IMR-90 (cell line): ENCODE results near the gene ZNF124. TPM values are rescaled to one million over a fixed set of nuclear protein-coding genes. Genes with fewer than 3 reads are reported as not detected.

ENCODE experiments used
- ATAC-seq: fragments of 200-7000 bp; cut with Tn5 transposase; 2 replicates; pipeline ENCODE4 v1.9.1; 2020; ENCODE audit warnings: low read depth, mild to moderate bottlenecking, moderate library complexity
- BruUV-seq: library from RNA; stranded (reverse); fragments of 400-500 nt; replicated peaks from 2 replicates; lab custom pipeline; 2021; lab: Mats Ljungman, UMichigan
- CTCF ChIA-PET: fragments of 300-600 bp; formaldehyde crosslinking; extraction: SDS; loops from one replicate; lab custom pipeline; 2021; ENCODE audit warnings: antibody characterized with exemption; lab: Yijun Ruan, JAX
- POLR2A ChIA-PET: fragments of 300-600 bp; sonication (Branson Sonifier 250); formaldehyde crosslinking; loops from one replicate; lab custom pipeline; 2022; ENCODE audit warnings: antibody characterized with exemption; ENCODE audit not compliant: unreplicated experiment; lab: Charles Lee
- DNase-seq: peaks from one replicate; pipeline ENCODE4 v3.0.0; 2013
- H2AFZ ChIP-seq: replicated peaks from 2 replicates; pipeline ENCODE3; 2013; ENCODE audit warnings: low read length, mild to moderate bottlenecking; ENCODE audit not compliant: poor library complexity
- H2AK5ac ChIP-seq: 2 replicates; pipeline ENCODE4 v1.6.1; 2013; ENCODE audit warnings: low read depth, low read length, inconsistent platforms
- H2AK9ac ChIP-seq: replicated peaks from 2 replicates; pipeline ENCODE3; 2013; ENCODE audit warnings: mild to moderate bottlenecking, low read depth, low read length, moderate library complexity; ENCODE audit not compliant: poor library complexity
- H2BK120ac ChIP-seq: 2 replicates; pipeline ENCODE4 v1.6.1; 2013; ENCODE audit warnings: low read depth, low read length, inconsistent platforms
- H2BK15ac ChIP-seq: 3 replicates; pipeline ENCODE4 v1.6.1; 2013; ENCODE audit warnings: low read depth, low read length, inconsistent platforms
- H2BK20ac ChIP-seq: 2 replicates; pipeline ENCODE4 v1.6.1; 2013; ENCODE audit warnings: low read depth, mild to moderate bottlenecking, inconsistent platforms, low read length, moderate library complexity
- H2BK5ac ChIP-seq: 2 replicates; pipeline ENCODE4 v1.6.1; 2013; ENCODE audit warnings: mild to moderate bottlenecking, low read depth, low read length, inconsistent platforms; ENCODE audit not compliant: poor library complexity, severe bottlenecking
- H3K14ac ChIP-seq: replicated peaks from 2 replicates; pipeline ENCODE4 v1.6.1; 2013; ENCODE audit warnings: low read depth, low read length, inconsistent platforms
- H3K18ac ChIP-seq: 2 replicates; pipeline ENCODE4 v1.6.1; 2013; ENCODE audit warnings: low read depth, low read length, control low read depth
- H3K23ac ChIP-seq: 2 replicates; pipeline ENCODE4 v1.6.1; 2013; ENCODE audit warnings: low read depth, low read length, inconsistent platforms
- H3K27ac ChIP-seq: 2 replicates; pipeline ENCODE4 v1.5.1; 2013; ENCODE audit warnings: mild to moderate bottlenecking, control low read depth, low read length; ENCODE audit not compliant: insufficient read depth
- H3K27me3 ChIP-seq: 2 replicates; pipeline ENCODE4 v1.6.1; 2013; ENCODE audit warnings: low read length; ENCODE audit not compliant: control insufficient read depth, insufficient read depth
- H3K36me3 ChIP-seq: 2 replicates; pipeline ENCODE4 v1.6.1; 2013; ENCODE audit warnings: low read length, mixed read lengths; ENCODE audit not compliant: control insufficient read depth, insufficient read depth
- H3K4ac ChIP-seq: 2 replicates; pipeline ENCODE4 v1.6.1; 2013; ENCODE audit warnings: low read depth, low read length, inconsistent platforms
- H3K4me1 ChIP-seq: 2 replicates; pipeline ENCODE4 v1.6.1; 2013; ENCODE audit warnings: low read length, mixed read lengths; ENCODE audit not compliant: control insufficient read depth, insufficient read depth
- H3K4me2 ChIP-seq: 2 replicates; pipeline ENCODE4 v1.6.1; 2013; ENCODE audit warnings: low read depth, mild to moderate bottlenecking, control low read depth, low read length, moderate library complexity
- H3K4me3 ChIP-seq: 2 replicates; pipeline ENCODE4 v1.5.1; 2013; ENCODE audit warnings: low read depth, mild to moderate bottlenecking, control low read depth, low read length, moderate library complexity; ENCODE audit not compliant: insufficient read depth
- H3K56ac ChIP-seq: 2 replicates; pipeline ENCODE4 v1.6.1; 2013; ENCODE audit warnings: low read length, inconsistent platforms; ENCODE audit not compliant: insufficient read depth; ENCODE audit errors: extremely low read depth
- H3K79me1 ChIP-seq, 2 experiments: 2 replicates each; pipeline ENCODE4 v1.6.1; 2013; ENCODE audit warnings: low read length in 2 of 2, inconsistent platforms in 1 of 2, low read depth in 1 of 2
- H3K9ac ChIP-seq: 2 replicates; pipeline ENCODE4 v1.6.1; 2013; ENCODE audit warnings: low read depth, low read length, control low read depth
- H3K9me1 ChIP-seq: 2 replicates; pipeline ENCODE4 v1.6.1; 2013; ENCODE audit warnings: low read length, inconsistent platforms; ENCODE audit not compliant: insufficient read depth
- H3K9me3 ChIP-seq: 2 replicates; pipeline ENCODE4 v1.6.1; 2013; ENCODE audit warnings: low read length; ENCODE audit not compliant: control insufficient read depth, insufficient read depth
- H4K20me1 ChIP-seq: 2 replicates; pipeline ENCODE4 v1.6.1; 2013; ENCODE audit warnings: low read length, inconsistent platforms; ENCODE audit not compliant: insufficient read depth
- H4K5ac ChIP-seq: 2 replicates; pipeline ENCODE4 v1.6.1; 2013; ENCODE audit warnings: mild to moderate bottlenecking, low read depth, low read length, control low read depth
- H4K8ac ChIP-seq, 2 experiments: 2 replicates each; pipeline ENCODE4 v1.6.1; 2013; ENCODE audit warnings: low read depth in 2 of 2, low read length in 2 of 2, control low read depth in 1 of 2, inconsistent platforms in 1 of 2
- H4K91ac ChIP-seq: 2 replicates; pipeline ENCODE4 v1.6.1; 2013; ENCODE audit warnings: low read depth, low read length, inconsistent platforms; ENCODE audit not compliant: insufficient read depth
- BHLHE40 ChIP-seq: fragments of 150-350 bp; IDR thresholded peaks from 2 replicates; pipeline ENCODE4 v1.6.1; 2016; ENCODE audit warnings: mild to moderate bottlenecking, low read depth, low read length
- CEBPB ChIP-seq: IDR thresholded peaks from 2 replicates; pipeline ENCODE4 v1.6.1; 2012; ENCODE audit warnings: low read depth, low read length, improper control_type of control experiment
- CHD1 ChIP-seq: IDR thresholded peaks from 2 replicates; pipeline ENCODE4 v1.6.1; 2012; ENCODE audit warnings: low read depth, low read length, improper control_type of control experiment
- MAFK ChIP-seq: IDR thresholded peaks from 2 replicates; pipeline ENCODE4 v1.6.1; 2012; ENCODE audit warnings: low read depth, low read length, improper control_type of control experiment
- MAZ ChIP-seq: IDR thresholded peaks from 2 replicates; pipeline ENCODE4 v1.6.1; 2012; ENCODE audit warnings: low read depth, mild to moderate bottlenecking, low read length, improper control_type of control experiment, moderate library complexity, borderline replicate concordance
- MXI1 ChIP-seq: IDR thresholded peaks from 2 replicates; pipeline ENCODE4 v1.6.1; 2012; ENCODE audit warnings: low read depth, mild to moderate bottlenecking, low read length, moderate library complexity, borderline replicate concordance
- NFE2L2 ChIP-seq: fragments of 150-350 bp; IDR thresholded peaks from 2 replicates; pipeline ENCODE4 v1.6.1; 2016; ENCODE audit warnings: low read depth, mild to moderate bottlenecking, low read length
- POLR2A ChIP-seq: IDR thresholded peaks from 2 replicates; pipeline ENCODE4 v1.6.1; 2012; ENCODE audit warnings: mild to moderate bottlenecking, low read depth, low read length
- RAD21 ChIP-seq: IDR thresholded peaks from 2 replicates; pipeline ENCODE4 v1.6.1; 2012; ENCODE audit warnings: low read length, improper control_type of control experiment
- RCOR1 ChIP-seq: IDR thresholded peaks from 2 replicates; pipeline ENCODE4 v1.6.1; 2012; ENCODE audit warnings: mild to moderate bottlenecking, low read length, improper control_type of control experiment; ENCODE audit not compliant: insufficient replicate concordance
- RFX5 ChIP-seq: IDR thresholded peaks from 2 replicates; pipeline ENCODE4 v1.8.0; 2012; ENCODE audit warnings: low read depth, mild to moderate bottlenecking, low read length, moderate library complexity
- SMC3 ChIP-seq: fragments of 150-350 bp; IDR thresholded peaks from 2 replicates; pipeline ENCODE4 v1.6.1; 2016; ENCODE audit warnings: low read depth, mild to moderate bottlenecking, antibody characterized with exemption, low read length, moderate library complexity
- WGBS, 2 experiments: methylation state at CpG; one replicate each; pipeline versions ENCODE4 v1.1.5 to v1.1.7; 2013; ENCODE audit warnings: missing lambda C conversion rate in 2 of 2; ENCODE audit not compliant: insufficient read length in 1 of 2; ENCODE audit errors: extremely low coverage in 2 of 2; 5-methylcytosine and 5-hydroxymethylcytosine counted together
- dilution Hi-C: fragments of 300-500 bp; cut with HindIII; formaldehyde crosslinking; loops from one replicate; pipeline ENCODE4 v1.14.3; 2018; ENCODE audit warnings: low sequenced_read_pairs; ENCODE audit not compliant: unreplicated experiment
- in situ Hi-C: fragments of 300-500 bp; cut with MboI; formaldehyde crosslinking; loops from 3 replicates; pipeline ENCODE4 v1.14.3; 2019; ENCODE audit warnings: low sequenced_read_pairs, inconsistent platforms, mixed read lengths
- intact Hi-C: fragments of 100-400 bp; cut with micrococcal nuclease; formaldehyde crosslinking; loops from 2 replicates; pipeline ENCODE4 v1.10.0; 2022
- polyA plus RNA-seq, 3 experiments: library from polyadenylated mRNA; depleted of rRNA; stranded (reverse); fragments of >200 nt; gene quantifications; 2 replicates each; pipeline ENCODE4 v1.2.3, GENCODE V29; 2012; ENCODE audit warnings: low replicate concordance in 1 of 3
- total RNA-seq: library from RNA; depleted of rRNA; stranded (reverse); fragments of >200 nt; gene quantifications from 2 replicates; pipeline ENCODE4 v1.2.3, GENCODE V29; 2012
- TF ChIP-seq, protein P1 (sequence below): conservative IDR thresholded peaks from 2 replicates; pipeline ENCODE4 v1.5.1; 2012; ENCODE audit warnings: mild to moderate bottlenecking, low read depth, low read length, improper control_type of control experiment
- TF ChIP-seq, protein P2 (sequence below): fragments of 150-350 bp; IDR thresholded peaks from 2 replicates; pipeline ENCODE4 v1.6.1; 2016; ENCODE audit warnings: low read depth, mild to moderate bottlenecking, low read length, moderate library complexity, borderline replicate concordance
- TF ChIP-seq, protein P3 (sequence below): fragments of 150-350 bp; IDR thresholded peaks from 2 replicates; pipeline ENCODE4 v1.6.1; 2017; ENCODE audit warnings: mild to moderate bottlenecking, antibody characterized with exemption, low read length, low read depth

The ZNF124 gene
- total and polyA plus RNA-seq, 2 of the 4 experiments (the other 2 are of a cell fraction), result 3.2 to 89.3 TPM

DNA sequence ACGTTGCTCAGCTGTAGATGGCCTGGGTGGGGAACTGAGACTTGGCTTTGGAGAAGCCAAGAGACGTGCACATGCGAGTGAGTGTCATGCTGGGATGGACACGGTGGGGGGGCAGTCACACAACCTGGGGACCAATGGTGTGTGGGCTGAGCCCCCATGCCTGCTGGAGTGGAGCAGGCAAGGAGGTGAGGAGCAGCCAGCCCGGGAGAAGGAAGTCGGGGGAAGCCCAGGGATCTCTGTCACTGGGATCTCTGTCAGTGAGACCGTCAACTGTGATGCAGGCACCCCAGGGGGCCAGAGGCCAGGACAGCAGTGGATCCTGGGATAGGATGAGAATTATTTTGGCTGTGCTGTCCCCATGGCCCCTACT lies 56.7 kb downstream of the ZNF124 start:
- H4K91ac ChIP-seq, result no peak overlapping the region
- no peak overlapping the region for H2BK5ac ChIP-seq
- no peak overlapping the region for H3K4ac ChIP-seq
- H3K9me1 ChIP-seq, result no peaks in the 10 kb centered on the region; the same call in 1 of the 2 replicates
- H4K8ac ChIP-seq, result no peak overlapping the region
- H2AK9ac ChIP-seq, result peak overlapping the region; percentile 28
- no peak overlapping the region for H2BK120ac ChIP-seq
- H3K4me2 ChIP-seq, result no peak overlapping the region
- BruUV-seq, result no TSS peak
- dilution Hi-C loops, result no loop called here
- H3K56ac ChIP-seq, result no peak overlapping the region
- H2BK15ac ChIP-seq, result no peak overlapping the region
- DNase-seq (no peak), ATAC-seq (no peak)
- H3K9me3 ChIP-seq, result no peaks in the 10 kb centered on the region
- no peaks in the 10 kb centered on the region for H3K36me3 ChIP-seq
- no peak for TF ChIP-seq MAFK
- TF ChIP-seq, protein P1, sequence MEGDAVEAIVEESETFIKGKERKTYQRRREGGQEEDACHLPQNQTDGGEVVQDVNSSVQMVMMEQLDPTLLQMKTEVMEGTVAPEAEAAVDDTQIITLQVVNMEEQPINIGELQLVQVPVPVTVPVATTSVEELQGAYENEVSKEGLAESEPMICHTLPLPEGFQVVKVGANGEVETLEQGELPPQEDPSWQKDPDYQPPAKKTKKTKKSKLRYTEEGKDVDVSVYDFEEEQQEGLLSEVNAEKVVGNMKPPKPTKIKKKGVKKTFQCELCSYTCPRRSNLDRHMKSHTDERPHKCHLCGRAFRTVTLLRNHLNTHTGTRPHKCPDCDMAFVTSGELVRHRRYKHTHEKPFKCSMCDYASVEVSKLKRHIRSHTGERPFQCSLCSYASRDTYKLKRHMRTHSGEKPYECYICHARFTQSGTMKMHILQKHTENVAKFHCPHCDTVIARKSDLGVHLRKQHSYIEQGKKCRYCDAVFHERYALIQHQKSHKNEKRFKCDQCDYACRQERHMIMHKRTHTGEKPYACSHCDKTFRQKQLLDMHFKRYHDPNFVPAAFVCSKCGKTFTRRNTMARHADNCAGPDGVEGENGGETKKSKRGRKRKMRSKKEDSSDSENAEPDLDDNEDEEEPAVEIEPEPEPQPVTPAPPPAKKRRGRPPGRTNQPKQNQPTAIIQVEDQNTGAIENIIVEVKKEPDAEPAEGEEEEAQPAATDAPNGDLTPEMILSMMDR, result no peak
- TF ChIP-seq RFX5, result no peak
- TF ChIP-seq POLR2A, result no peak
- no peak for TF ChIP-seq MXI1
- no peak for TF ChIP-seq MAZ
- no peak for TF ChIP-seq CHD1
- no peak for TF ChIP-seq SMC3
- TF ChIP-seq, protein P2, sequence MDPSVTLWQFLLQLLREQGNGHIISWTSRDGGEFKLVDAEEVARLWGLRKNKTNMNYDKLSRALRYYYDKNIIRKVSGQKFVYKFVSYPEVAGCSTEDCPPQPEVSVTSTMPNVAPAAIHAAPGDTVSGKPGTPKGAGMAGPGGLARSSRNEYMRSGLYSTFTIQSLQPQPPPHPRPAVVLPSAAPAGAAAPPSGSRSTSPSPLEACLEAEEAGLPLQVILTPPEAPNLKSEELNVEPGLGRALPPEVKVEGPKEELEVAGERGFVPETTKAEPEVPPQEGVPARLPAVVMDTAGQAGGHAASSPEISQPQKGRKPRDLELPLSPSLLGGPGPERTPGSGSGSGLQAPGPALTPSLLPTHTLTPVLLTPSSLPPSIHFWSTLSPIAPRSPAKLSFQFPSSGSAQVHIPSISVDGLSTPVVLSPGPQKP, result no peak
- TF ChIP-seq NFE2L2, result no peak
- TF ChIP-seq, protein P3, sequence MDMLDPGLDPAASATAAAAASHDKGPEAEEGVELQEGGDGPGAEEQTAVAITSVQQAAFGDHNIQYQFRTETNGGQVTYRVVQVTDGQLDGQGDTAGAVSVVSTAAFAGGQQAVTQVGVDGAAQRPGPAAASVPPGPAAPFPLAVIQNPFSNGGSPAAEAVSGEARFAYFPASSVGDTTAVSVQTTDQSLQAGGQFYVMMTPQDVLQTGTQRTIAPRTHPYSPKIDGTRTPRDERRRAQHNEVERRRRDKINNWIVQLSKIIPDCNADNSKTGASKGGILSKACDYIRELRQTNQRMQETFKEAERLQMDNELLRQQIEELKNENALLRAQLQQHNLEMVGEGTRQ, result no peak
- TF ChIP-seq CEBPB, result no peak
- no peak for TF ChIP-seq RAD21
- no peak for TF ChIP-seq RCOR1
- no peak for TF ChIP-seq BHLHE40
- H3K23ac ChIP-seq, result no peak overlapping the region
- POLR2A ChIA-PET, result no interaction called here
- no peak overlapping the region for H3K9ac ChIP-seq
- H4K5ac ChIP-seq, result no peak overlapping the region
- H3K79me1 ChIP-seq, result peaks cover 0 to 7% of the 10 kb centered on the region in 2 experiments; a peak in 1 of 4 replicates
- H3K18ac ChIP-seq, result no peak overlapping the region
- H3K14ac ChIP-seq, result no peak overlapping the region
- no peak overlapping the region for H2BK20ac ChIP-seq
- WGBS, 2 experiments, result 40% methylated on average over 1 of the region's 7 CpGs; no CpG with 5 or more reads in 1 of the 2 experiments
- H3K27me3 ChIP-seq, result no peaks in the 10 kb centered on the region
- CTCF ChIA-PET, result no interaction called here
- no peak overlapping the region for H2AK5ac ChIP-seq
- intact Hi-C loops, result no loop called here
- no peak overlapping the region for H2AFZ ChIP-seq
- no peaks in the 10 kb centered on the region; the same call in 1 of the 2 replicates for H3K4me1 ChIP-seq
- no peak overlapping the region for H3K27ac ChIP-seq
- H4K20me1 ChIP-seq, result no peaks in the 10 kb centered on the region; the same call in 1 of the 2 replicates
- in situ Hi-C loops, result no loop called here
- no peak overlapping the region for H3K4me3 ChIP-seq
